ENCODE results near the gene GOLGA8M. TPM values are rescaled to one million over a fixed set of nuclear protein-coding genes. Genes with fewer than 3 reads are reported as not detected.
"Not testable (repeated sequence)": the region's sequence is repeated elsewhere in the genome, so short reads cannot be mapped to it uniquely, and the experiment has no call there.

The GOLGA8M gene, protein sequence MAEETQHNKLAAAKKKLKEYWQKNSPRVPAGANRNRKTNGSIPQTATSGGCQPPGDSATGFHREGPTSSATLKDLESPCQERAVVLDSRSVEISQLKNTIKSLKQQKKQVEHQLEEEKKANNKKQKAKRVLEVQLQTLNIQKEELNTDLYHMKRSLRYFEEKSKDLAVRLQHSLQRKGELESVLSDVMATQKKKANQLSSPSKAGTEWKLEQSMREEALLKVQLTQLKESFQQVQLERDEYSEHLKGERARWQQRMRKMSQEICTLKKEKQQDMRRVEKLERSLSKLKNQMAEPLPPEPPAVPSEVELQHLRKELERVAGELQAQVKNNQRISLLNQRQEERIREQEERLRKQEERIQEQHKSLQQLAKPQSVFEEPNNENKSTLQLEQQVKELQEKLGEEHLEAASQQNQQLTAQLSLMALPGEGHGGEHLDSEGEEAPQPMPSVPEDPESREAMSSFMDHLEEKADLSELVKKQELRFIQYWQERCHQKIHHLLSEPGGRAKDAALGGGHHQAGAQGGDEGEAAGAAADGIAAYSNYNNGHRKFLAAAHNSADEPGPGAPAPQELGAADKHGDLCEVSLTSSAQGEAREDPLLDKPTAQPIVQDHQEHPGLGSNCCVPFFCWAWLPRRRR
- 0.55 and 0.96 TPM in 2 replicates for total RNA-seq

DNA sequence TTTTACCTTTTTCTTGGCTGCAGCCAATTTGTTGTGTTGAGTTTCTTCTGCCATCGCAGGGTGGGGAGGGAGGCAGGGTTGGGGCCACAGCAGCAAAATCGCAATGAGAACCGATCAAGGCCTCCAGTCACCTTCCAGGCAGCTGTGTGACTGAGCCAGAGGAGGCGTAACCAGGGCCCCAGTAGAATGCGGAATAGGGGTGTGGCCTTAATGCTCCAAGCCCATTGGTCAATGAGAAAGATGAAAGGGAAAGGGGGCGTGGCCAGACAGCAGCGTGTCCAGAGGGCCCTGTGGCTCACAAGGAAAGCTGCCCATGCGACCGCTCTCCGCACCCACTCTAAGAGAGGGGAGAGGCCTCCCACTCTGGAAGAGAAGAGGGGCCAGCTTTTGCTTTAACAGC, at the start of gene GOLGA8M:
GOLGA8M (minus strand) TSS at position 152 of the 400 bp plus-strand sequence; CDS start at position 54, 98 bp downstream.
- H3K36me3 Mint-ChIP-seq (ENCODE audit: low read depth); H3K27ac Mint-ChIP-seq; intact Hi-C loops (cut with micrococcal nuclease); H3K9me3 Mint-ChIP-seq; H3K4me3 Mint-ChIP-seq (ENCODE audit: low read depth); H3K4me1 Mint-ChIP-seq (ENCODE audit: low read depth); H3K27me3 Mint-ChIP-seq (ENCODE audit: low read depth); DNase-seq (ENCODE audit: low spot score): not testable (repeated sequence)

DNA sequence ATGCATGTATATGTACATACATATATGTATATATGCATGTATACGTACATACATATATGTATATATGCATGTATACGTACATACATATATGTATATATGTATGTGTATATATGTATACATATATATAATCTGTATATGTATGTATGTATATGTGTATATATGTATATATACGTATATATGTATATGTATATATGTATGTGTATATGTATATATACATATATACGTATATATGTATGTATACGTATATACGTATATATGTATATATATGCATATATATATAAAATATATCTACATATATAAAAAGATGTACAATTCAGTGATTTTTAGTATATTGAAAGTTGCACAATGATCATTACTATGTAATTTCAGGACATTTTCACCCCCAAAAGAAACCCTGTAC, 30.7 kb upstream of the GOLGA8M start:
- DNase-seq (ENCODE audit: low spot score); intact Hi-C loops (cut with micrococcal nuclease); H3K4me3 Mint-ChIP-seq (ENCODE audit: low read depth); H3K36me3 Mint-ChIP-seq (ENCODE audit: low read depth); H3K4me1 Mint-ChIP-seq (ENCODE audit: low read depth); H3K27ac Mint-ChIP-seq; H3K9me3 Mint-ChIP-seq: not testable (repeated sequence)
- H3K27me3 Mint-ChIP-seq (ENCODE audit: low read depth): peaks cover 10% of the 10 kb centered on the region

DNA sequence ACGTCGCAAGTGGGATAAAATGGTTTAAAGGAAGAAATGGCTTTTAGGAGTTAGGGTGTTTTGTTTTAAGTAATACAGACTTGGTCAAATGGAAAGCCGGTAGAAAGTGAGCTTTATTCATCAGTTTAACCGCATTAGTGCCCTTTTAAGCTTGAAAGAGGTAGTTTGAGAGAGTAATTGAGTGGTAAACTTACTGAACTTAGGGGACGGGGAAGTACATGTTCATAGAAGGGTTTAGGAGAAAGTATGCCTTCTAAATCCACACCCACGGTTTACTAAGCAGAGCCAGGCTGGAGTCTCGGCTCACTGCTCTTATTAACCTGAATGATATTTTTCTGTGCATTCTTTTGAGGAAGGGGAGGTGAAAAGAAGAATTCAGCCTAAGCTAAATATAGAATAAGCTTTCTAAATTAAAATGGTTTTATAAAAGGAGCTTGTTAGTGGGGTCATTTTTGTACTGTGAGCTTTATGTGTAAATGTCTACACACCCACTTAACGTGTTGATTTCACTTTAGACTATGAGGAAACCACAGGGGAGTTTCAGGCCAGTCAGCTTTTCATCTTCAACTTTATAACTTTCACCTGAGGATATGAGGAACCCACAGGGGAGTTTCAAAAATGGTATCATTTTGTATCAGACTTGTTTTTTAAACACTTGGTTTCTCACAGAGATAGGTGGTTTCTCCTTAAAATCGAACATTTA, 26.5 kb upstream of the GOLGA8M start:
- DNase-seq (ENCODE audit: low spot score): peak; percentile 18
- H3K36me3 Mint-ChIP-seq (ENCODE audit: low read depth); H3K4me1 Mint-ChIP-seq (ENCODE audit: low read depth); intact Hi-C loops (cut with micrococcal nuclease); H3K9me3 Mint-ChIP-seq: not testable (repeated sequence)
- peak overlapping the region; percentile 73 for H3K4me3 Mint-ChIP-seq (ENCODE audit: low read depth)
- peak overlapping the region; percentile 88 for H3K27ac Mint-ChIP-seq
- peaks cover 10% of the 10 kb centered on the region for H3K27me3 Mint-ChIP-seq (ENCODE audit: low read depth)

DNA sequence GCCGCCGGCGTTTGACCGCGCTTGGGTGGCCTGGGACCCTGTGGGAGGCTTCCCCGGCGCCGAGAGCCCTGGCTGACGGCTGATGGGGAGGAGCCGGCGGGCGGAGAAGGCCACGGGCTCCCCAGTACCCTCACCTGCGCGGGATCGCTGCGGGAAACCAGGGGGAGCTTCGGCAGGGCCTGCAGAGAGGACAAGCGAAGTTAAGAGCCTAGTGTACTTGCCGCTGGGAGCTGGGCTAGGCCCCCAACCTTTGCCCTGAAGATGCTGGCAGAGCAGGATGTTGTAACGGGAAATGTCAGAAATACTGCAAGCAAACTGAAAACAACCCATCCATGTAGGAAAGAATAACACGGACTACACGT, 26.0 kb upstream of the GOLGA8M start:
- Mint-ChIP-seq H3K27ac (peak overlapping the region; percentile 88), H3K4me3 (ENCODE audit: low read depth) (peak overlapping the region; percentile 73)
- H3K4me1 Mint-ChIP-seq (ENCODE audit: low read depth); H3K9me3 Mint-ChIP-seq; DNase-seq (ENCODE audit: low spot score); H3K36me3 Mint-ChIP-seq (ENCODE audit: low read depth); H3K27me3 Mint-ChIP-seq (ENCODE audit: low read depth); intact Hi-C loops (cut with micrococcal nuclease): not testable (repeated sequence)

DNA sequence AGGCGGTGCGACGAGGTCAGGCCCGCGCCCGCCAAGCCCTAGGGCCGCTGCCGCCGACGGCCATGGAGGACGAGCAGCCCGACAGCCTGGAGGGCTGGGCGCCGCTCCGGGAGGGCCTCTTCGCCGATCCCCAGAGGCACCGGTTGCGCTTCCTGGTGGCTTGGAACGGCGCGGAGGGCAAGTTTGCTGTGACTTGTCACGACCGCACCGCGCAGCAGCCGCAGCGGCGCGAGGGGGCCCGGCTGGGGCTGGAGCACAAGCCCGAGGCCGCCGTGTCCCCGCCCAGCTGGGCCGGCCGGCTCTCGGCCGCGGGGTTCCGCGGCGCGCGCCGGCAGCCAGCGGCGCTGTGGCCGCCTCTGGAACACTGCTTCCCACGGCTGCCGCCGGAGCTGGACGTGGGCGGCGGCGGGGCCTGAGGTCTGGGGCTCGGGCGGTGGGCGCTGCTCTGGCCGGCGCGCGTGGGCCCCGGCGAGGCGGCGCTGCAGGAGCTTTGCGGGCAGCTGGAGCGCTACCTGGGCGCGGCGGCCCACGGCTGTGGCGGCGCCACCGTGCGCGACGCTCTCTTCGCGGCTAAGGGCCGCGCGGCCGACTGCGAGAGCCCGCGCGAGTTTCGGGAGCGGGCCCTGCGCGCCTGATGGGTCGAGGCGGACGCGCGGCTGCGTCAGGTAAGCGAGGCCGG, 25.4 kb upstream of the GOLGA8M start:
- H3K9me3 Mint-ChIP-seq; H3K4me1 Mint-ChIP-seq (ENCODE audit: low read depth); intact Hi-C loops (cut with micrococcal nuclease); H3K27ac Mint-ChIP-seq; H3K36me3 Mint-ChIP-seq (ENCODE audit: low read depth); H3K27me3 Mint-ChIP-seq (ENCODE audit: low read depth); DNase-seq (ENCODE audit: low spot score): not testable (repeated sequence)
- peak overlapping the region; percentile 58 for H3K4me3 Mint-ChIP-seq (ENCODE audit: low read depth)

DNA sequence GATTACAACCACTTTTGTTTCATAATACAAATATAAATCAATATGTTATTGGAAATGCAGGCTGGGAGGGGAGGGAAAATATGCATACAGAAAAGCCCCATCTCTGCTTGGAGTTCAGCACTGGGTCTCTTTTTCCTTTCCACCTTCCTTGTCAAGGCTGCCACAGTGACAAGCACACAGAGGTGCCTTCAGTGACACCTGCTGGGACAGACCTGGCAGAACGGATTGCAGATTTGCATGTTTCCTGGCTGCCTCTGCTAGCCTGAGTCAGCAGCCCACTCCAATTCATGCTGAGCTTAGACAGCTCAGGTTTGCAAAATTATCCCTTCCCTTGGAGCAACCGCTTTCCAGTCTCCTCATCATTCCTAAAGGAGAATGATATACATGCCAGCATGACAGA, 15.8 kb upstream of the GOLGA8M start:
- DNase-seq (ENCODE audit: low spot score); H3K36me3 Mint-ChIP-seq (ENCODE audit: low read depth); H3K27ac Mint-ChIP-seq; H3K4me1 Mint-ChIP-seq (ENCODE audit: low read depth); H3K9me3 Mint-ChIP-seq; intact Hi-C loops (cut with micrococcal nuclease); H3K4me3 Mint-ChIP-seq (ENCODE audit: low read depth): not testable (repeated sequence)
- peaks cover 21% of the 10 kb centered on the region for H3K27me3 Mint-ChIP-seq (ENCODE audit: low read depth)

DNA sequence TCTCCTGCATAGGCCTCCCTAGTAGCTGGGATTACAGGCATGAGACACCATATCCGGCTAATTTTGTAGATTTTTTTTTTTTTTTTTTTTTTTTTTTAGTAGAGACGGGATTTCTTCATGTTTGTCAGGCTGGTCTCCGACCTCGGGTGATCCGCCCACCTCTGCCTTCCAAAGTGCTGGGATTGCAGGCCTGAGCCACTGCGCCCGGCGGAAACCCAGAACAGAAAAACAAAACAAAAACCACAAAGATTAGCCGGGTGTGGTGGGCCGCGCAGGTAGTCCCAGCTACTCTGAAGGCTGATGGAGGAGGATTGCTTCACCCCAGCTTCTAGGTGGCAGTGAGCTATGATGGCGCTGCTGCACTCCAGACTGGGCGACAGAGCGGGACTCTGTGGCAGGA, 14.8 kb upstream of the GOLGA8M start:
- DNase-seq (ENCODE audit: low spot score); H3K36me3 Mint-ChIP-seq (ENCODE audit: low read depth); H3K4me3 Mint-ChIP-seq (ENCODE audit: low read depth); H3K9me3 Mint-ChIP-seq; H3K4me1 Mint-ChIP-seq (ENCODE audit: low read depth); H3K27ac Mint-ChIP-seq; intact Hi-C loops (cut with micrococcal nuclease): not testable (repeated sequence)
- peaks cover 23% of the 10 kb centered on the region for H3K27me3 Mint-ChIP-seq (ENCODE audit: low read depth)

DNA sequence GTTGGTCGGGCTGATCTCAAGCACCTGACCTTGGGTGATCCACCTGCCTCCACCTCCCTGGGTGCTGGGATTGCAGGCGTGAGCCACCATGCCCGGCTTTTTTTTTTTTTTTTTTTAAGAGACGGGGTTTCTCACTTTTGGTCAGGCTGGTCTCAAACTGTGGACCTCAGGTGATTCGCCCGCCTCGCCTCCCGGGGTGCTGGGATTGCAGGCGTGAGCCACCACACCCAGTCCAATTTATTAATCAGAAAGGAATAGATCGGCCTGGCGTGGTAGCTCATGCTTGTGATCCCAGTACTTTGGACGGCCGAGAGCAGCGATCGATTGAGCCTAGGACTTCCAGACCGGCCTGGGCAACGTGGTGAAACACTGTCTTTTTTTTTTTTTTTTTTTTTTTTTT, 13.9 kb upstream of the GOLGA8M start:
- H3K4me3 Mint-ChIP-seq (ENCODE audit: low read depth): no peak overlapping the region
- H3K4me1 Mint-ChIP-seq (ENCODE audit: low read depth): peaks cover 6% of the 10 kb centered on the region
- H3K36me3 Mint-ChIP-seq (ENCODE audit: low read depth): no peaks in the 10 kb centered on the region
- no peak overlapping the region for H3K27ac Mint-ChIP-seq
- DNase-seq (ENCODE audit: low spot score): no peak
- intact Hi-C loops (cut with micrococcal nuclease): no loop called here
- peaks cover 24% of the 10 kb centered on the region for H3K27me3 Mint-ChIP-seq (ENCODE audit: low read depth)
- H3K9me3 Mint-ChIP-seq: no peaks in the 10 kb centered on the region

DNA sequence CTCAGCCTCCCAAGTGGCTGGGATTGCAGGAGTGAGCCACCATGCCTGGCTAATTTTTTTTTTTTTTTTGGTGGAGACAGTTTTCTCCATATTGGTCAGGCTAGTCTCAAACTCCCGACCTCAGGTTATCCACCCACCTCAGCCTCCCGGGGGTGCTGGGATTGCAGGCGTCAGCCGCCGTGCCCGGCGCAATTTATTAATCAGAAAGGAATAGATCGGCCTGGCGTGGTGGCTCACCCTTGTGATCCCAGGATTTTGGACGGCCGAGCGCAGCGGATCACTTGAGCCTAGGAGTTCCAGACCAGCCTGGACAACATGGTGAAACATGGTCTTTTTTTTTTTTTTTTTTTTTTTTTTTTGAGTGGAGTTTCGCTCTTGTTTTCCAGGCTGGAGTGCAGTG, 13.3 kb upstream of the GOLGA8M start:
- H3K4me1 Mint-ChIP-seq (ENCODE audit: low read depth): peaks cover 6% of the 10 kb centered on the region
- no peaks in the 10 kb centered on the region for H3K9me3 Mint-ChIP-seq
- no peak overlapping the region for H3K4me3 Mint-ChIP-seq (ENCODE audit: low read depth)
- H3K36me3 Mint-ChIP-seq (ENCODE audit: low read depth): no peaks in the 10 kb centered on the region
- H3K27me3 Mint-ChIP-seq (ENCODE audit: low read depth): peaks cover 25% of the 10 kb centered on the region
- DNase-seq (ENCODE audit: low spot score): no peak
- H3K27ac Mint-ChIP-seq: no peak overlapping the region
- intact Hi-C loops (cut with micrococcal nuclease): no loop called here

DNA sequence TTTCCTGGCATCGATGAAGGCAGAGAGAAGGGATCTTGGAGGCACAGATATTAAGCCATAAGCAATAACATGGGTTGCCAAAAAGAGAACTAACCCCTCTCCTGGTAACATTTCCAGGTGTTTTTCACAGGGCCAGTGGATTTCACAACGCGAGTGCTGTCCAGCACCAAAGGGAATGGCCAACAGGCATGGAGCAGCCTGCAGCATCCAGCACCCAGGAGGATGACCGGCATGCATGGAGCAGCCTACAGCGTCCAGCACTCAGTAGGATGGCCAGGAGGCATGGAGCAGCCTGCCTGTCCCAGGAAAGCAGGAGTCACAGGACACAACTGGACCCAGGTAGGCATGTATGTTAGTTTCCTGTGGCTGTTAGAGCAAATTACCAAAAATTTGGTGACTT, 11.8 kb upstream of the GOLGA8M start:
- H3K4me1 Mint-ChIP-seq (ENCODE audit: low read depth); DNase-seq (ENCODE audit: low spot score); H3K36me3 Mint-ChIP-seq (ENCODE audit: low read depth); H3K9me3 Mint-ChIP-seq; intact Hi-C loops (cut with micrococcal nuclease); H3K27ac Mint-ChIP-seq; H3K4me3 Mint-ChIP-seq (ENCODE audit: low read depth): not testable (repeated sequence)
- H3K27me3 Mint-ChIP-seq (ENCODE audit: low read depth): peaks cover 19% of the 10 kb centered on the region

DNA sequence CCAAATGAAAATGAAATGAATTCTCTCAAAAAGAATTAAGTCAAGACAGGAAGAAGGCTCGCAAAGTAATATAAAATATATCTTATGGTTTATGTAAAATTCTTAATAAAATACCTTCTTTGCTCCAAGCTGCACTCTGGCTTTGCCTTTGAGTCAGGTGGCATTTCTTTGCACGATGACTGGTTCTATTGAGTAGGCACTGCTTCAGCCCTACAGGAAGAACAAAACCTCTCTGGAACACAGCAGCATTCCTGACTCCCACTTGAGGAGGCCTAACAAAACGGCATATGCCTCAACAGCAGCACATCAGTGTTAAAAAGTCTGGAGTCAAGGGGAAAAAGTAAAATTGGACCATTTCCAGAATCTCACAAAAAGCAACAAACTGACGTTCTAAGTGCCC, 7.4 kb upstream of the GOLGA8M start:
- H3K27ac Mint-ChIP-seq; H3K36me3 Mint-ChIP-seq (ENCODE audit: low read depth); intact Hi-C loops (cut with micrococcal nuclease); H3K4me3 Mint-ChIP-seq (ENCODE audit: low read depth); H3K4me1 Mint-ChIP-seq (ENCODE audit: low read depth); DNase-seq (ENCODE audit: low spot score); H3K9me3 Mint-ChIP-seq: not testable (repeated sequence)
- peaks cover 17% of the 10 kb centered on the region for H3K27me3 Mint-ChIP-seq (ENCODE audit: low read depth)

DNA sequence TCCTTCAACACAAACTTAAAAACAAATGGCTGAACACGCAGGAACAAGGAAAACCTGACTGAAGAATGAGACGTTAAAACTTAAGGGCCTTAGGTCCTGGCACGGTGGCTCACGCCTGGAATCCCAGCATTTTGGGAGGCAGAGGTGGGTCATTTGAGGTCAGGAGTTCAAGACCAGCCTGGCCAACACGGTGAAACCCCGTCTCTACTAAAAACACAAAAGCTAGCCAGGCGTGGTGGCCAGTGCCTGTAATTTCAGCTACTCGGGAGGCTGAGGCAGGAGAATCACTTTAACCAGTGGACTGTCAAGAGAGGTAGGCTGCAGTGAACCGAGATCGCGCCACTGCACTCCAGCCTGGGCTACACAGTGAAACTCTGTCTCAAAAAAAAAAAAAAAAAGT, 6.4 kb upstream of the GOLGA8M start:
- H3K4me1 Mint-ChIP-seq (ENCODE audit: low read depth); H3K27ac Mint-ChIP-seq; H3K9me3 Mint-ChIP-seq; intact Hi-C loops (cut with micrococcal nuclease); H3K4me3 Mint-ChIP-seq (ENCODE audit: low read depth); DNase-seq (ENCODE audit: low spot score); H3K36me3 Mint-ChIP-seq (ENCODE audit: low read depth): not testable (repeated sequence)
- peaks cover 13% of the 10 kb centered on the region for H3K27me3 Mint-ChIP-seq (ENCODE audit: low read depth)

DNA sequence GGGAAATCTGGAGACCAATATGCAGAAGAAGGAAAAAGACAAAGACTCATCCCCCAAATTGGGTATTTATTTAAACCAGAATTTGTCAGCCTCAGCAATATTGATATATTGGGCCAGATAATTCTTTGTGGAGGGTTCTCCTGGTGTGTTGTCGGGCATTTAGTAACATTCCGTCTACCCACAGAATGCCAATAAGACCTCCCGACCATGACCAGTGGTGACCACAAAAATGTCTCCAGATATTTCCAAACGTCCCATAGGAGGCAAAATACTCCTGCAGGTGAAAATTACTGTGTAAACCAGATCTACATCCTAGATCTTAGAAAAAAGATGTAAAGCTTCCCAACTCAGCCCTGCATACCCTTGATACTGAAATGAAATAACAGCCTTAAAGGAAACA, 2.0 kb upstream of the GOLGA8M start:
- H3K9me3 Mint-ChIP-seq; H3K27ac Mint-ChIP-seq; H3K27me3 Mint-ChIP-seq (ENCODE audit: low read depth); H3K4me3 Mint-ChIP-seq (ENCODE audit: low read depth); H3K4me1 Mint-ChIP-seq (ENCODE audit: low read depth); H3K36me3 Mint-ChIP-seq (ENCODE audit: low read depth); intact Hi-C loops (cut with micrococcal nuclease); DNase-seq (ENCODE audit: low spot score): not testable (repeated sequence)
